Neural cell (in vitro differentiated cells): Measurements from ENCODE around the gene PDE9A. TPM values are rescaled to one million over a fixed set of nuclear protein-coding genes. Genes with fewer than 3 reads are reported as not detected.

ENCODE experiments used
- H2AFZ ChIP-seq: fragments of 200-600, 300-800 bp; sonication (generic), shearing (Covaris generic); 2 replicates; pipeline ENCODE4 v1.6.0; 2014; ENCODE audit warnings: low read depth, mild to moderate bottlenecking, antibody characterized with exemption, low read length, moderate library complexity
- H3F3A ChIP-seq: fragments of 200-600 bp; shearing (Covaris generic); 2 replicates; pipeline ENCODE4 v1.6.1; 2016; ENCODE audit warnings: mild to moderate bottlenecking, moderate library complexity, mixed read lengths, antibody characterized with exemption, low read length; ENCODE audit not compliant: insufficient read depth, poor library complexity, severe bottlenecking
- H3K27ac ChIP-seq: fragments of 200-600, 300-800 bp; sonication (generic), shearing (Covaris generic); 2 replicates; pipeline ENCODE4 v1.5.1; 2014; ENCODE audit warnings: mild to moderate bottlenecking, low read length, moderate library complexity
- H3K27me3 ChIP-seq: fragments of 300-800, 200-600 bp; sonication (generic), shearing (Covaris generic); 2 replicates; pipeline ENCODE4 v1.6.0; 2014; ENCODE audit warnings: mild to moderate bottlenecking, low read depth, low read length, moderate library complexity; ENCODE audit not compliant: insufficient read depth
- H3K36me3 ChIP-seq: fragments of 300-800, 200-600 bp; sonication (generic), shearing (Covaris generic); 2 replicates; pipeline ENCODE4 v1.5.1; 2014; ENCODE audit warnings: mild to moderate bottlenecking, antibody characterized with exemption, low read length, moderate library complexity; ENCODE audit not compliant: insufficient read depth
- H3K4me2 ChIP-seq: fragments of 300-800, 200-600 bp; sonication (generic), shearing (Covaris generic); 2 replicates; pipeline ENCODE4 v1.6.0; 2014; ENCODE audit warnings: mild to moderate bottlenecking, low read length
- H3K4me3 ChIP-seq: fragments of 300-800, 200-600 bp; sonication (generic), shearing (Covaris generic); 2 replicates; pipeline ENCODE4 v1.5.1; 2014; ENCODE audit warnings: mild to moderate bottlenecking, low read length, moderate library complexity
- H3K79me2 ChIP-seq: fragments of 200-600 bp; shearing (Covaris generic); replicated peaks from 2 replicates; pipeline ENCODE4 v1.6.0; 2014; ENCODE audit warnings: mild to moderate bottlenecking, low read length, moderate library complexity; ENCODE audit not compliant: insufficient read depth
- H3K9ac ChIP-seq: fragments of 300-800, 200-600 bp; sonication (generic), shearing (Covaris generic); 2 replicates; pipeline ENCODE4 v1.6.1; 2016; ENCODE audit warnings: mild to moderate bottlenecking, low read length, mixed read lengths
- H3K9me2 ChIP-seq: fragments of 200-600 bp; shearing (Covaris generic); 2 replicates; pipeline ENCODE4 v1.6.1; 2016; ENCODE audit warnings: mild to moderate bottlenecking, low read length, mixed read lengths; ENCODE audit not compliant: insufficient read depth
- H3K9me3 ChIP-seq: fragments of 200-600, 300-800 bp; sonication (generic), shearing (Covaris generic); 2 replicates; pipeline ENCODE4 v1.6.1; 2016; ENCODE audit warnings: mild to moderate bottlenecking, mixed run types, low read length, moderate library complexity, mixed read lengths
- H4K20me1 ChIP-seq: fragments of 200-600 bp; shearing (Covaris generic); 2 replicates; pipeline ENCODE4 v1.6.1; 2016; ENCODE audit warnings: mild to moderate bottlenecking, mixed run types; ENCODE audit not compliant: insufficient read depth
- EP300 ChIP-seq: fragments of 450-650 bp; conservative IDR thresholded peaks from 2 replicates; pipeline ENCODE4 v1.6.1; 2014; ENCODE audit warnings: antibody characterized with exemption, mild to moderate bottlenecking, moderate library complexity; ENCODE audit not compliant: poor library complexity, severe bottlenecking
- EZH2 ChIP-seq: fragments of 200-600, 300-800 bp; shearing (Covaris generic), sonication (generic); IDR thresholded peaks from 2 replicates; pipeline ENCODE4 v1.6.1; 2014; ENCODE audit warnings: antibody characterized with exemption, low read length, borderline replicate concordance, mild to moderate bottlenecking; ENCODE audit not compliant: insufficient read depth, poor library complexity, severe bottlenecking
- MXI1 ChIP-seq: fragments of 450-650 bp; conservative IDR thresholded peaks from 2 replicates; pipeline ENCODE4 v1.6.1; 2014; ENCODE audit warnings: antibody characterized with exemption, mild to moderate bottlenecking; ENCODE audit not compliant: poor library complexity, severe bottlenecking
- POLR2AphosphoS5 ChIP-seq: IDR thresholded peaks from 2 replicates; pipeline ENCODE4 v1.6.1; 2012
- RAD21 ChIP-seq: fragments of 450-650 bp; conservative IDR thresholded peaks from 2 replicates; pipeline ENCODE4 v1.6.1; 2014; ENCODE audit warnings: antibody characterized with exemption, mild to moderate bottlenecking, moderate library complexity
- REST ChIP-seq: IDR thresholded peaks from 2 replicates; pipeline ENCODE4 v1.6.1; 2012; ENCODE audit warnings: borderline replicate concordance
- SMC3 ChIP-seq: fragments of 450-650 bp; conservative IDR thresholded peaks from 2 replicates; pipeline ENCODE4 v1.6.1; 2014; ENCODE audit warnings: antibody characterized with exemption, mild to moderate bottlenecking, moderate library complexity; ENCODE audit not compliant: poor library complexity
- TAF1 ChIP-seq: IDR thresholded peaks from 2 replicates; pipeline ENCODE4 v1.6.1; 2012; ENCODE audit warnings: low read depth
- polyA plus RNA-seq: library from polyadenylated mRNA; depleted of rRNA; stranded (reverse); fragments of >200 nt; gene quantifications from 2 replicates; pipeline ENCODE4 v1.2.3, GENCODE V29; 2014
- TF ChIP-seq, protein P1 (sequence below): fragments of 450-650 bp; IDR thresholded peaks from 2 replicates; pipeline ENCODE4 v1.5.1; 2014; ENCODE audit warnings: antibody characterized with exemption, mild to moderate bottlenecking, moderate library complexity; ENCODE audit not compliant: poor library complexity, severe bottlenecking

The PDE9A gene
- polyA plus RNA-seq, 1 donor from 2014 or later = 32.2 TPM

DNA sequence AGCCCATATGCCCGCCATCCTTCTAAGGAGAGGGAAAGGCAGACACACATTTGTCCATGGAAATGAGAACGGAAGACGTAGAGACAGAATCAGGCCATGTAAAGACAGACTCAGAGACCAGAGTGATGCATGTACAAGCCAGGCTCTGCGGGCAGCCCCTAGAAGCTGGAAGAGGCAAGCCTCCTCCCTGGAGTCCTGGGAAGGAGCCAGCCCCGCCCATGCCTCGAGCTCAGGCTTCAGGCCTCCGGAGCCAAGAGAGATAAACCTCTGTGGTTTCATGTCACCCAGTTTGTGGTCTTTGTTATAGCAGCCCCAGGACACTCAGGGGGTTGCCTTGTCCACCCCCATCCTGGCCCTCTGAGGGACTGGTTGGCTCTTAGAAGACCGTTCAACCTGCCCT is 11.6 kb downstream of the PDE9A start:
- H3F3A ChIP-seq = no peaks in the 10 kb centered on the region
- H3K79me2 ChIP-seq = peaks cover 8% of the 10 kb centered on the region
- H3K4me3 ChIP-seq = no peak overlapping the region
- TF ChIP-seq, protein P1, sequence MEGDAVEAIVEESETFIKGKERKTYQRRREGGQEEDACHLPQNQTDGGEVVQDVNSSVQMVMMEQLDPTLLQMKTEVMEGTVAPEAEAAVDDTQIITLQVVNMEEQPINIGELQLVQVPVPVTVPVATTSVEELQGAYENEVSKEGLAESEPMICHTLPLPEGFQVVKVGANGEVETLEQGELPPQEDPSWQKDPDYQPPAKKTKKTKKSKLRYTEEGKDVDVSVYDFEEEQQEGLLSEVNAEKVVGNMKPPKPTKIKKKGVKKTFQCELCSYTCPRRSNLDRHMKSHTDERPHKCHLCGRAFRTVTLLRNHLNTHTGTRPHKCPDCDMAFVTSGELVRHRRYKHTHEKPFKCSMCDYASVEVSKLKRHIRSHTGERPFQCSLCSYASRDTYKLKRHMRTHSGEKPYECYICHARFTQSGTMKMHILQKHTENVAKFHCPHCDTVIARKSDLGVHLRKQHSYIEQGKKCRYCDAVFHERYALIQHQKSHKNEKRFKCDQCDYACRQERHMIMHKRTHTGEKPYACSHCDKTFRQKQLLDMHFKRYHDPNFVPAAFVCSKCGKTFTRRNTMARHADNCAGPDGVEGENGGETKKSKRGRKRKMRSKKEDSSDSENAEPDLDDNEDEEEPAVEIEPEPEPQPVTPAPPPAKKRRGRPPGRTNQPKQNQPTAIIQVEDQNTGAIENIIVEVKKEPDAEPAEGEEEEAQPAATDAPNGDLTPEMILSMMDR = no peak
- no peak for TF ChIP-seq REST
- no peak for TF ChIP-seq SMC3
- no peak for TF ChIP-seq MXI1
- no peak for TF ChIP-seq POLR2AphosphoS5
- no peak for TF ChIP-seq EZH2
- no peak for TF ChIP-seq TAF1
- no peak for TF ChIP-seq RAD21
- TF ChIP-seq EP300 = no peak
- H3K9me3 ChIP-seq = no peaks in the 10 kb centered on the region
- H2AFZ ChIP-seq = no peak overlapping the region
- no peaks in the 10 kb centered on the region for H3K27me3 ChIP-seq
- no peaks in the 10 kb centered on the region for H3K9me2 ChIP-seq
- no peak overlapping the region for H3K9ac ChIP-seq
- no peaks in the 10 kb centered on the region for H4K20me1 ChIP-seq
- no peak overlapping the region for H3K27ac ChIP-seq
- H3K4me2 ChIP-seq = no peak overlapping the region
- peaks cover 7% of the 10 kb centered on the region for H3K36me3 ChIP-seq

GRCh38 chr21:42665484-42665883 is 12.1 kb downstream of the PDE9A start:
- H3K9ac ChIP-seq = no peak overlapping the region
- TF ChIP-seq TAF1 (no peak), EZH2 (no peak), EP300 (no peak), POLR2AphosphoS5 (no peak), RAD21 (no peak)
- TF ChIP-seq, protein P1 = no peak
- H2AFZ ChIP-seq = no peak overlapping the region
- H3K4me2 ChIP-seq = no peak overlapping the region
- no peaks in the 10 kb centered on the region for H4K20me1 ChIP-seq
- peaks cover 8% of the 10 kb centered on the region for H3K79me2 ChIP-seq
- no peaks in the 10 kb centered on the region for H3K27me3 ChIP-seq
- no peaks in the 10 kb centered on the region for H3F3A ChIP-seq
- H3K9me2 ChIP-seq = no peaks in the 10 kb centered on the region
- peaks cover 7% of the 10 kb centered on the region for H3K36me3 ChIP-seq
- H3K4me3 ChIP-seq = no peak overlapping the region
- no peaks in the 10 kb centered on the region for H3K9me3 ChIP-seq
- H3K27ac ChIP-seq = no peak overlapping the region
